ENCODE results near the gene C3. TPM values are rescaled to one million over a fixed set of nuclear protein-coding genes. Genes with fewer than 3 reads are reported as not detected.

C3 gene
- total and polyA plus RNA-seq, 2 of the 13 experiments (the other 11 are each of a cell fraction or from before 2014, with no cell fraction given), result 1,455 to 6,272 TPM

DNA sequence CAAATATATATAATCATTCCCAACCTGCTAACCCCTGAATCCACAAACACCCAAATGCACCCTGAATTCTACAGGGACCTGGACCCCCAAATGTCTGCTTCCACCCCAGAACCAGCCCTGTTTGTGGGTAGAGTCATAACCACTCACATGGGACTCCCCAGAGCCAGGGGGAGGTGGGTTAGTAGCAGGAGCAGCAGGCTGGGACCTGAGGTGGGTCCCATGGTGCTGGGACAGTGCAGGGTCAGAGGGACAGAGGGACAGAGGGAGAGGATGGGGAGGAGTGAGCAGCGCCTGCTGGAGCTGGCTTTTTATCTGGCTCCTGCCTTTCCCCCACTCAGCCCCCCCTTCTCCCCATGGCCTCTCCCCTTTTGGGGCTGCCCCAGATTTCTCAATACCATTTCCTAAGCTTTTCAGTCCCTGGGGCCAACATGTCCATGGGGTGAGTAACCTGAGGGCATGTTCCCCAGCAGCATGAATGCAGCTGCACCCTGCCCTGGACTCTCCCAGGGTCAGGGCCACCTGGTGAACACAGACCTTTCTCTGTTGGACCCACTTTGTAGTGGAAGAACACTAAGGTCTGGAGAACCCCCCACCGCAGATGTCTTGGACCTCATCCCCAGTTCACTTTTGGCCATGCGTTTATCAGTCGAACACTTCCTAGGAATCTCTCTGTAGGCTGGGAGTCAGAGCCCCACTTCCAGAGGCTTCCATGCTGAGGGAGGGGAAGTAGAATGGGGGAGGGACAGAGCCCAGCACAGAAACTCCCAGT, at the start of gene C3 (continued):
- TF ChIP-seq, protein P1, sequence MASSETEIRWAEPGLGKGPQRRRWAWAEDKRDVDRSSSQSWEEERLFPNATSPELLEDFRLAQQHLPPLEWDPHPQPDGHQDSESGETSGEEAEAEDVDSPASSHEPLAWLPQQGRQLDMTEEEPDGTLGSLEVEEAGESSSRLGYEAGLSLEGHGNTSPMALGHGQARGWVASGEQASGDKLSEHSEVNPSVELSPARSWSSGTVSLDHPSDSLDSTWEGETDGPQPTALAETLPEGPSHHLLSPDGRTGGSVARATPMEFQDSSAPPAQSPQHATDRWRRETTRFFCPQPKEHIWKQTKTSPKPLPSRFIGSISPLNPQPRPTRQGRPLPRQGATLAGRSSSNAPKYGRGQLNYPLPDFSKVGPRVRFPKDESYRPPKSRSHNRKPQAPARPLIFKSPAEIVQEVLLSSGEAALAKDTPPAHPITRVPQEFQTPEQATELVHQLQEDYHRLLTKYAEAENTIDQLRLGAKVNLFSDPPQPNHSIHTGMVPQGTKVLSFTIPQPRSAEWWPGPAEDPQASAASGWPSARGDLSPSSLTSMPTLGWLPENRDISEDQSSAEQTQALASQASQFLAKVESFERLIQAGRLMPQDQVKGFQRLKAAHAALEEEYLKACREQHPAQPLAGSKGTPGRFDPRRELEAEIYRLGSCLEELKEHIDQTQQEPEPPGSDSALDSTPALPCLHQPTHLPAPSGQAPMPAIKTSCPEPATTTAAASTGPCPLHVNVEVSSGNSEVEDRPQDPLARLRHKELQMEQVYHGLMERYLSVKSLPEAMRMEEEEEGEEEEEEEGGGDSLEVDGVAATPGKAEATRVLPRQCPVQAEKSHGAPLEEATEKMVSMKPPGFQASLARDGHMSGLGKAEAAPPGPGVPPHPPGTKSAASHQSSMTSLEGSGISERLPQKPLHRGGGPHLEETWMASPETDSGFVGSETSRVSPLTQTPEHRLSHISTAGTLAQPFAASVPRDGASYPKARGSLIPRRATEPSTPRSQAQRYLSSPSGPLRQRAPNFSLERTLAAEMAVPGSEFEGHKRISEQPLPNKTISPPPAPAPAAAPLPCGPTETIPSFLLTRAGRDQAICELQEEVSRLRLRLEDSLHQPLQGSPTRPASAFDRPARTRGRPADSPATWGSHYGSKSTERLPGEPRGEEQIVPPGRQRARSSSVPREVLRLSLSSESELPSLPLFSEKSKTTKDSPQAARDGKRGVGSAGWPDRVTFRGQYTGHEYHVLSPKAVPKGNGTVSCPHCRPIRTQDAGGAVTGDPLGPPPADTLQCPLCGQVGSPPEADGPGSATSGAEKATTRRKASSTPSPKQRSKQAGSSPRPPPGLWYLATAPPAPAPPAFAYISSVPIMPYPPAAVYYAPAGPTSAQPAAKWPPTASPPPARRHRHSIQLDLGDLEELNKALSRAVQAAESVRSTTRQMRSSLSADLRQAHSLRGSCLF (CRISPR knock-in tag; IDR thresholded peaks at IDR 0.05; ENCODE audit: borderline replicate concordance), result no peak
- TF ChIP-seq RFXANK (CRISPR knock-in tag; IDR thresholded peaks at IDR 0.05), result no peak; the same call in 1 of the 2 replicates
- TF ChIP-seq MYNN (CRISPR knock-in tag; IDR thresholded peaks at IDR 0.05; ENCODE audit: low read depth), result no peak
- 0 out of 2 replicates have a peak, but pooled peaks have one; percentile 70 for TF ChIP-seq ZNF543 (CRISPR knock-in tag; IDR thresholded peaks at IDR 0.05)
- TF ChIP-seq, protein P2, sequence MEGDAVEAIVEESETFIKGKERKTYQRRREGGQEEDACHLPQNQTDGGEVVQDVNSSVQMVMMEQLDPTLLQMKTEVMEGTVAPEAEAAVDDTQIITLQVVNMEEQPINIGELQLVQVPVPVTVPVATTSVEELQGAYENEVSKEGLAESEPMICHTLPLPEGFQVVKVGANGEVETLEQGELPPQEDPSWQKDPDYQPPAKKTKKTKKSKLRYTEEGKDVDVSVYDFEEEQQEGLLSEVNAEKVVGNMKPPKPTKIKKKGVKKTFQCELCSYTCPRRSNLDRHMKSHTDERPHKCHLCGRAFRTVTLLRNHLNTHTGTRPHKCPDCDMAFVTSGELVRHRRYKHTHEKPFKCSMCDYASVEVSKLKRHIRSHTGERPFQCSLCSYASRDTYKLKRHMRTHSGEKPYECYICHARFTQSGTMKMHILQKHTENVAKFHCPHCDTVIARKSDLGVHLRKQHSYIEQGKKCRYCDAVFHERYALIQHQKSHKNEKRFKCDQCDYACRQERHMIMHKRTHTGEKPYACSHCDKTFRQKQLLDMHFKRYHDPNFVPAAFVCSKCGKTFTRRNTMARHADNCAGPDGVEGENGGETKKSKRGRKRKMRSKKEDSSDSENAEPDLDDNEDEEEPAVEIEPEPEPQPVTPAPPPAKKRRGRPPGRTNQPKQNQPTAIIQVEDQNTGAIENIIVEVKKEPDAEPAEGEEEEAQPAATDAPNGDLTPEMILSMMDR (CRISPR knock-in tag; IDR thresholded peaks at IDR 0.05), result no peak; the same call in 1 of the 2 replicates
- no peak for TF ChIP-seq ONECUT2 (CRISPR knock-in tag; IDR thresholded peaks at IDR 0.05)
- TF ChIP-seq ZNF343 (CRISPR knock-in tag; IDR thresholded peaks at IDR 0.05), result peak; percentile 62; the same call in 1 of the 2 replicates
- TF ChIP-seq, protein P3, sequence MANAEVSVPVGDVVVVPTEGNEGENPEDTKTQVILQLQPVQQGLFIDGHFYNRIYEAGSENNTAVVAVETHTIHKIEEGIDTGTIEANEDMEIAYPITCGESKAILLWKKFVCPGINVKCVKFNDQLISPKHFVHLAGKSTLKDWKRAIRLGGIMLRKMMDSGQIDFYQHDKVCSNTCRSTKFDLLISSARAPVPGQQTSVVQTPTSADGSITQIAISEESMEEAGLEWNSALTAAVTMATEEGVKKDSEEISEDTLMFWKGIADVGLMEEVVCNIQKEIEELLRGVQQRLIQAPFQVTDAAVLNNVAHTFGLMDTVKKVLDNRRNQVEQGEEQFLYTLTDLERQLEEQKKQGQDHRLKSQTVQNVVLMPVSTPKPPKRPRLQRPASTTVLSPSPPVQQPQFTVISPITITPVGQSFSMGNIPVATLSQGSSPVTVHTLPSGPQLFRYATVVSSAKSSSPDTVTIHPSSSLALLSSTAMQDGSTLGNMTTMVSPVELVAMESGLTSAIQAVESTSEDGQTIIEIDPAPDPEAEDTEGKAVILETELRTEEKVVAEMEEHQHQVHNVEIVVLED (CRISPR knock-in tag; IDR thresholded peaks at IDR 0.05; ENCODE audit: borderline replicate concordance), result peak; percentile 63; the same call in 1 of the 2 replicates
- 0 out of 2 replicates have a peak, but pooled peaks have one; percentile 40 for TF ChIP-seq ZFP82 (CRISPR knock-in tag; IDR thresholded peaks at IDR 0.05; ENCODE audit: borderline replicate concordance)
- TF ChIP-seq SATB2 (CRISPR knock-in tag; IDR thresholded peaks at IDR 0.05), result peak; percentile 18; the same call in 1 of the 2 replicates
- TF ChIP-seq ZNF569 (CRISPR knock-in tag; IDR thresholded peaks at IDR 0.05; ENCODE audit: borderline replicate concordance), result 0 out of 2 replicates have a peak, but pooled peaks have one; percentile 41
- TF ChIP-seq TBX2 (CRISPR knock-in tag; IDR thresholded peaks at IDR 0.05; ENCODE audit: borderline replicate concordance), result peak; percentile 94
- peak; percentile 82; the same call in 1 of the 2 replicates for TF ChIP-seq SRF (IDR thresholded peaks at IDR 0.05; ENCODE audit: low read depth, low read length)
- TF ChIP-seq, protein P4, sequence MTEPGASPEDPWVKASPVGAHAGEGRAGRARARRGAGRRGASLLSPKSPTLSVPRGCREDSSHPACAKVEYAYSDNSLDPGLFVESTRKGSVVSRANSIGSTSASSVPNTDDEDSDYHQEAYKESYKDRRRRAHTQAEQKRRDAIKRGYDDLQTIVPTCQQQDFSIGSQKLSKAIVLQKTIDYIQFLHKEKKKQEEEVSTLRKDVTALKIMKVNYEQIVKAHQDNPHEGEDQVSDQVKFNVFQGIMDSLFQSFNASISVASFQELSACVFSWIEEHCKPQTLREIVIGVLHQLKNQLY (CRISPR knock-in tag; IDR thresholded peaks at IDR 0.05), result peak; percentile 80
- 0 out of 2 replicates have a peak, but pooled peaks have one; percentile 36 for TF ChIP-seq MEIS2 (CRISPR knock-in tag; IDR thresholded peaks at IDR 0.05)
- no peak for TF ChIP-seq PAX8 (CRISPR knock-in tag; IDR thresholded peaks at IDR 0.05; ENCODE audit: borderline replicate concordance)
- TF ChIP-seq, protein P5, sequence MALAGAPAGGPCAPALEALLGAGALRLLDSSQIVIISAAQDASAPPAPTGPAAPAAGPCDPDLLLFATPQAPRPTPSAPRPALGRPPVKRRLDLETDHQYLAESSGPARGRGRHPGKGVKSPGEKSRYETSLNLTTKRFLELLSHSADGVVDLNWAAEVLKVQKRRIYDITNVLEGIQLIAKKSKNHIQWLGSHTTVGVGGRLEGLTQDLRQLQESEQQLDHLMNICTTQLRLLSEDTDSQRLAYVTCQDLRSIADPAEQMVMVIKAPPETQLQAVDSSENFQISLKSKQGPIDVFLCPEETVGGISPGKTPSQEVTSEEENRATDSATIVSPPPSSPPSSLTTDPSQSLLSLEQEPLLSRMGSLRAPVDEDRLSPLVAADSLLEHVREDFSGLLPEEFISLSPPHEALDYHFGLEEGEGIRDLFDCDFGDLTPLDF (CRISPR knock-in tag; IDR thresholded peaks at IDR 0.05), result peak; percentile 26; the same call in 1 of the 2 replicates
- TF ChIP-seq ZNF143 (CRISPR knock-in tag; IDR thresholded peaks at IDR 0.05), result no peak
- peak; percentile 97 for TF ChIP-seq ZNF430 (CRISPR knock-in tag; IDR thresholded peaks at IDR 0.05)
